ENCODE measurements around the gene BBS9.
"Not testable (repeated sequence)": the region's sequence is repeated elsewhere in the genome, so short reads cannot be mapped to it uniquely, and the experiment has no call there.

Gene BBS9

DNA sequence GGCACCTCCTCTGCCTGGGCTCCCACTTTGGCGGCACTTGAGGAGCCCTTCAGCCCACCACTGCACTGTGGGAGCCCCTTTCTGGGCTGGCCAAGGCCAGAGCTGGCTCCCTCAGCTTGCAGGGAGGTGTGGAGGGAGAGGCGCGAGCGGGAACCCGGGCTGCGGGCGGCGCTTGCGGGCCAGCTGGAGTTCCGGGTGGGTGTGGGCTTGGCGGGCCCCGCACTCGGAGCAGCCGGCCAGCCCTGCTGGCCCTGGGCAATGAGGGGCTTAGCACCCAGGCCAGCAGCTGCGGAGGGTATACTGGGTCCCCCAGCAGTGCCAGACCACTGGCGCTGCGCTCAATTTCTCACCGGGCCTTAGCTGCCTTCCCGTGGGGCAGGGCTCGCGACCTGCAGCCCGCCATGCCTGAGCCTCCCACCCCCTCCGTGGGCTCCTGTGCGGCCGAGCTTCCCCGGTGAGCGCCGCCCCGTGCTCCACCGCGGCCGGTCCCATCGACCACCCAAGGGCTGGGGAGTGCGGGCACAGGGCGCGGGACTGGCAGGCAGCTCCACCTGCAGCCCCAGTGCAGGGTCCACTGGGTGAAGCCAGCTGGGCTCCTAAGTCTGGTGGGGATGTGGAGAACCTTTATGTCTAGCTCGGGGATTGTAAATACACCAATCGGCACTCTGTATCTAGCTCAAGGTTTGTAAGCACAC lies 89.6 kb downstream of the BBS9 start:
- not testable (repeated sequence) for H3K4me1 Mint-ChIP-seq; H3K27me3 Mint-ChIP-seq; H3K4me3 Mint-ChIP-seq; H3K36me3 Mint-ChIP-seq (ENCODE audit: insufficient read depth); H3K27ac Mint-ChIP-seq (ENCODE audit: low read depth); H3K9me3 Mint-ChIP-seq; DNase-seq (ENCODE audit: low spot score in 2 of 2); ATAC-seq (replicated peaks; ENCODE audit: extremely low read depth, poor library complexity, severe bottlenecking)

DNA sequence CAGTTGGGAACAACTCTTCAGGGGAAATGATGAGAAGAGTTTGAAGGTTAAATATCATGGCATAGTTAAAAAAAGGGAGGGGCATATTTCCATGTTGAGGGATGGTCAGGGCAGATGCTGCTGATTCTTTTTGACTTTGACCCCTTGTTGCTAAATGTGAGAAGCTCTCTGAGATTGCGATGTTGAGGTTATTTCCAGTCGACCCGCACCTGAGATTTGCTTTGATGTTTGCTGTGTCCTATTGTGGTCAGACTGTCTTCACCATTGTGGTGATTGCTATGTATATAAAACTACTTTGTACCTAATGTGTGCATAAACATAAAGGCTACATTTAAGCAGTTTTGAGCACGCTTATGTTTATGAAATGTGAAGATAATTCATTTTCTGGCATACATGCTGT lies 90.9 kb downstream of the BBS9 start:
- Mint-ChIP-seq H3K27me3 (no peaks in the 10 kb centered on the region), H3K4me1 (peaks cover 4% of the 10 kb centered on the region), H3K9me3 (no peaks in the 10 kb centered on the region), H3K27ac (ENCODE audit: low read depth) (no peak overlapping the region), H3K4me3 (no peak overlapping the region), H3K36me3 (ENCODE audit: insufficient read depth) (peaks cover 2% of the 10 kb centered on the region)
- DNase-seq (ENCODE audit: low spot score in 2 of 2), result no peak
- ATAC-seq (replicated peaks; ENCODE audit: extremely low read depth, poor library complexity, severe bottlenecking), result no peak

DNA sequence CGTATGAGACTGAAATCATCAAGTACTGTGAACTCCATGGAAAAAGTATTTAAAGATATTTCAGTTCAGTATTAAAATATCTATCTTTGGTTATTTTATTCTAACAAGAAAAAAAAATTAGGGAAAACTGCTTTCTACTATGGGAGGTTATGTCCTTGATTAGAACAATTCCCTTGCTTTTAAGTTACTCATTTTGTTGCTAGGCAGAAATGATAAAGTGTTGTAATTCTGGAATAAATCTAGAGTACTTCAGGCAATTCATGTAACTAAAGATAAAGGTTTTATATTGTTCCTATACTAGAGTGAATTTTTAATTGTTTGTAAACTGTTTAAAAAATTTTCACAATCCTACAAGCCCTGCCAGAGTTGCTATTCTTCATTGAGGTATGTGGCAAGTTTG lies 92.0 kb downstream of the BBS9 start:
- ATAC-seq (replicated peaks; ENCODE audit: extremely low read depth, poor library complexity, severe bottlenecking) (no peak), DNase-seq (ENCODE audit: low spot score in 2 of 2) (no peak)
- no peaks in the 10 kb centered on the region for H3K27me3 Mint-ChIP-seq
- H3K4me3 Mint-ChIP-seq, result no peak overlapping the region
- H3K4me1 Mint-ChIP-seq, result no peaks in the 10 kb centered on the region
- no peak overlapping the region for H3K27ac Mint-ChIP-seq (ENCODE audit: low read depth)
- H3K9me3 Mint-ChIP-seq, result no peaks in the 10 kb centered on the region
- H3K36me3 Mint-ChIP-seq (ENCODE audit: insufficient read depth), result peaks cover 2% of the 10 kb centered on the region

DNA sequence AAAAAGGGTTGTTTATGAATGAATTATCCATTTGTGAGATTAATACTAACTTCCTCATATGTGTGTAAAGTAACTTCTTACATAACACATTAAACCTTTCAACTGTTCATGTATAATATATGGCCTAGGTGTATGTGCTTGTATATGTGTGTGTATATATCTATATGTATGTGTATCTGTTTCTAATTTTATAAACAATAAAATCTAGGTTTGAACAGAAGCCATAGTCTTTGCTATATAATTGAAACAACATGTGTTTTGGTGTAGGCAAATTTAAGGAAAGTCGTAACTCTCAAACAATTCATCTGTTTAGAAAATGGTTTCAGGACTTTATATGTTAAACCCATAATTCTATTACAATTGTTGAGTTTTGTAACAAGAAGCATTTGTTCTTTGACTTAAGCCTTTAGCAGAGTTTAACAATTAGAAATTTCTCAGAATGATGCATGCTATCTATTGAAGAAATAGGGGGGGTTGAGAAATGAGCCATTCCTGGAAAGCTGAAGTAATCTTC lies 103.3 kb downstream of the BBS9 start:
- H3K36me3 Mint-ChIP-seq (ENCODE audit: insufficient read depth), result no peaks in the 10 kb centered on the region
- ATAC-seq (replicated peaks; ENCODE audit: extremely low read depth, poor library complexity, severe bottlenecking) (no peak), DNase-seq (ENCODE audit: low spot score in 2 of 2) (no peak)
- H3K4me3 Mint-ChIP-seq, result no peak overlapping the region
- H3K9me3 Mint-ChIP-seq, result no peaks in the 10 kb centered on the region
- H3K27ac Mint-ChIP-seq (ENCODE audit: low read depth), result no peak overlapping the region
- no peaks in the 10 kb centered on the region for H3K4me1 Mint-ChIP-seq
- no peaks in the 10 kb centered on the region for H3K27me3 Mint-ChIP-seq

DNA sequence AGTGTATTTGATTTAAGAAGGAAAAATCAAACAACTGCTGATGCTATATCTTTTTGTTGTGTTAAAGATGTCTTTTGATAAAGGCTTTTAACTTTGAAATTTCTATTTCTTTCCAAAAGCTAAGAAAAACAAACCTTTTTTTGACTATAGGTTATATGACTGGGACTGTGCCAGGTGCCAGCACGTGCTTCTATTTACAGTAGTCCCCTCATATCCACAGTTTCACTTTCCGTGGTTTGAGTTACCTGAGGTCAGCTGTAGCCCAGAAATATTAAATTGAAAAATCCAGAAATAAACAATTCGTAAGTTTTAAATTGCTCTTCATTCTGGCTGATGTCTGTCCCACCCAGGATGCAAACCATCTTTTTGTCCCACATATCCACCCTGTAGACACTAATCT lies 104.3 kb downstream of the BBS9 start:
- no peak overlapping the region for H3K27ac Mint-ChIP-seq (ENCODE audit: low read depth)
- H3K9me3 Mint-ChIP-seq, result no peaks in the 10 kb centered on the region
- no peak for ATAC-seq (replicated peaks; ENCODE audit: extremely low read depth, poor library complexity, severe bottlenecking)
- H3K27me3 Mint-ChIP-seq, result no peaks in the 10 kb centered on the region
- no peaks in the 10 kb centered on the region for H3K36me3 Mint-ChIP-seq (ENCODE audit: insufficient read depth)
- no peak for DNase-seq (ENCODE audit: low spot score in 2 of 2)
- H3K4me1 Mint-ChIP-seq, result no peaks in the 10 kb centered on the region
- no peak overlapping the region for H3K4me3 Mint-ChIP-seq

DNA sequence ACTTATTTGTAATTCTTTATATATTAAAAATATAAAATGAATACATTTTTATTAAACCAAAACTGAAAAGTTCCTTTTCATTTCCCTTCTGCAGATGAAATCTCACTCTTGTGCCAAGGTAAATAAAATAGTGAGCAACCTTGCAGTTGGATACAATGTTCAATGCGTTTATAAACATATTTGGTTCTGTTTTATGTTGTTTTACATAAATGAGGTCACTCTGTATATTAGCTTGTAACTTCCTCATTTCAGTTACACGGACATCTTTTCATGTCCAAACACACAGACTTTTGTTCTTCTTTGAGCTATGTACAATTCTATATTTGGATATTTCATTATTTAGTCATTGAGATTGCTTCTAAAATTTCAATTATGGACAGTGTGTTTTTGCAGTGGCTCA lies 107.7 kb downstream of the BBS9 start:
- H3K4me3 Mint-ChIP-seq, result no peak overlapping the region
- H3K27ac Mint-ChIP-seq (ENCODE audit: low read depth), result no peak overlapping the region
- no peak for ATAC-seq (replicated peaks; ENCODE audit: extremely low read depth, poor library complexity, severe bottlenecking)

DNA sequence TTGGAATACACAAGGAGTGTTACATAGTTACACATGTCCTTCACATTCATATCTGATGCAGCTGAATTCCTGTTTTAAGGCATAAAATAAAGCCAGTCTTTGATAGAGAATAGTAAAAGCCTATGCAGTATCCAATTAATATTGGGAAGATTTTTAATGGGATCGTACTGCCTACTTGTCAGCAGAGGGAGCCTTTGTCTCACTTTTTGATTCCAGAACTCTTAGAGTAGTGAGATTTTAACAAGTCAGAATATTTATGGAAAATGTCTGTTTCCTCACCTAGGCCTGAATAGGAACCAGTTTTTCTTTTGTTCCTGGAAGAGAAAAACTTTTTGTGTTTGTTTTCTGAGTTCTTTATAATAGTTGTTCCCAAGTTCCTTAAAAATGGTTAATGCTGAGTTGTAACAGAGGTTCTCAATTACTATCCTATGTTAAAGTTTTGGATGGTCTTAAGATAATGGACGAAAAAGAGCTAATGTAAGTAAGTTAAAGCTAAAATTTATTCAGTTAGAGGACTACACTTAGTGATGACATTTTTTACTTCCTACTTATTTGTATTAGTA lies 114.0 kb downstream of the BBS9 start:
- H3K4me1 Mint-ChIP-seq, result no peaks in the 10 kb centered on the region
- peaks cover 1% of the 10 kb centered on the region for H3K36me3 Mint-ChIP-seq (ENCODE audit: insufficient read depth)
- no peak overlapping the region for H3K27ac Mint-ChIP-seq (ENCODE audit: low read depth)
- no peak for DNase-seq (ENCODE audit: low spot score in 2 of 2)
- ATAC-seq (replicated peaks; ENCODE audit: extremely low read depth, poor library complexity, severe bottlenecking), result no peak
- H3K4me3 Mint-ChIP-seq, result no peak overlapping the region
- H3K9me3 Mint-ChIP-seq, result no peaks in the 10 kb centered on the region
- no peaks in the 10 kb centered on the region for H3K27me3 Mint-ChIP-seq

More for the DNA sequence above, 107.7 kb downstream of the BBS9 start:
- Mint-ChIP-seq H3K9me3 (no peaks in the 10 kb centered on the region), H3K4me1 (no peaks in the 10 kb centered on the region), H3K36me3 (ENCODE audit: insufficient read depth) (peaks cover 1% of the 10 kb centered on the region), H3K27me3 (no peaks in the 10 kb centered on the region)
- no peak for DNase-seq (ENCODE audit: low spot score in 2 of 2)

DNA sequence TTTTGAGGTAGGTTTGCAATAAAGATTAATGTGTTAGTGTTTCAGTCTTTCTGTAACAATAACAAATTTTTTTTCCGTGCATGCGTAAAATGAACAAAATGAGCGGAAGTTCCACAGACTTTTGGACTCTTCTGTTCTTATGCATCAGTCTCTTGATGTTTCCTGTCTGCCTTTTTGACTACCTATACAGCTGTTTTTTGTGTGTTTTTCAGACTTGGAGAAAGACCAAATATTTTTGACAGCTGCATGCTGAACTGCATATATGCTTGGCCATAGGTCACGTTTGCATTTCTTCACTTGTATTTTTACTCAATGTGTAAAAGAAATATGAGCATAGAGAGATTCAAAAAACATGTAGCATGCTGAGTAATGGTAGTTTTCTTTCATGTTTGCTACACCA lies 119.3 kb downstream of the BBS9 start:
- H3K27me3 Mint-ChIP-seq, result no peaks in the 10 kb centered on the region
- H3K27ac Mint-ChIP-seq (ENCODE audit: low read depth), result no peak overlapping the region
- H3K4me1 Mint-ChIP-seq, result no peaks in the 10 kb centered on the region
- DNase-seq (ENCODE audit: low spot score in 2 of 2) (no peak), ATAC-seq (replicated peaks; ENCODE audit: extremely low read depth, poor library complexity, severe bottlenecking) (no peak)
- no peak overlapping the region for H3K4me3 Mint-ChIP-seq
- H3K36me3 Mint-ChIP-seq (ENCODE audit: insufficient read depth), result no peaks in the 10 kb centered on the region
- H3K9me3 Mint-ChIP-seq, result no peaks in the 10 kb centered on the region

DNA sequence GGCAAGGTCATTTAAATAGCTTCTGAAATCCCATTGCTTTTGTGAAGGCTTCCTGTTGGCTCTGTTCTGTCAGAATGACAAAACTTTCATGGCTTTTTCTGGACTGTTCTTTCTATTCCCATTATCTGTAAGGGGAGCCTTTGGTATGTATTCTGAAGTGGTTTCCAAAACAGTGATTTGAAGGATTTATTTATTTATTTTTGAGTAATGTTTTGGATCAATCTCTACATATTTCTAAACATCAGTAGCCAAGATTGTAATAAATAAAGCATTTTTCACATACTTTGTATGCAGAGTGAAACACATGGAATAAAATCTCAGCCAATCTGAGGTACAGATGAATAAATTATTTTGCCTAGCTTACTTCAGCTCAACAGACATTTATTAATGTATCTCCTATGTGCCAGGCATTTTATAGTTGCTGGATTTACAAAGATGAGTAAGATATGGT lies 121.1 kb downstream of the BBS9 start:
- Mint-ChIP-seq H3K27ac (ENCODE audit: low read depth) (no peak overlapping the region), H3K36me3 (ENCODE audit: insufficient read depth) (peaks cover 1% of the 10 kb centered on the region)
- no peak for ATAC-seq (replicated peaks; ENCODE audit: extremely low read depth, poor library complexity, severe bottlenecking)

DNA sequence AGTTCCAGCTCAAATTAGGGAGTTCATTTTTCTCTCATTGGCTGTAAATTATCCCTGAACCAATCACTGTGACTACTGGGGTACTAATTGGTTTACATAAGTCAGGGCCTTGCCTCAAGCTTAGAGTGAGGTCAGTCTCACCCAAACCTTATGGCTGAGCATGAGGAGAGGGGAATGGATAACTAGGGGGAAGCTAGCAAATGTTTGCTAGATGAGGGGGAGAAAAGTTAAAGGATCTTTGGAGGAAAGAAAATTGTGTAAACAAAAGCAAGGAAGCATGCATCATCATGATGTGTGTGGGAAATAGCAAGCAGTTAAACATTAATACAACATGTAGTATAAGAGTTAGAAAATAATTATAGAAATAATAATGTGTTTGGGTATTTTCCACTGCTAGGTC lies 121.9 kb downstream of the BBS9 start:
- H3K36me3 Mint-ChIP-seq (ENCODE audit: insufficient read depth), result peaks cover 1% of the 10 kb centered on the region
- H3K27me3 Mint-ChIP-seq, result no peaks in the 10 kb centered on the region
- no peak overlapping the region for H3K4me3 Mint-ChIP-seq
- no peaks in the 10 kb centered on the region for H3K4me1 Mint-ChIP-seq
- no peak overlapping the region for H3K27ac Mint-ChIP-seq (ENCODE audit: low read depth)
- DNase-seq (ENCODE audit: low spot score in 2 of 2) (no peak), ATAC-seq (replicated peaks; ENCODE audit: extremely low read depth, poor library complexity, severe bottlenecking) (no peak)
- H3K9me3 Mint-ChIP-seq, result no peaks in the 10 kb centered on the region

More for the DNA sequence above, 121.1 kb downstream of the BBS9 start:
- H3K27me3 Mint-ChIP-seq, result no peaks in the 10 kb centered on the region
- H3K9me3 Mint-ChIP-seq, result no peaks in the 10 kb centered on the region
- no peaks in the 10 kb centered on the region for H3K4me1 Mint-ChIP-seq
- DNase-seq (ENCODE audit: low spot score in 2 of 2), result no peak
- H3K4me3 Mint-ChIP-seq, result no peak overlapping the region

DNA sequence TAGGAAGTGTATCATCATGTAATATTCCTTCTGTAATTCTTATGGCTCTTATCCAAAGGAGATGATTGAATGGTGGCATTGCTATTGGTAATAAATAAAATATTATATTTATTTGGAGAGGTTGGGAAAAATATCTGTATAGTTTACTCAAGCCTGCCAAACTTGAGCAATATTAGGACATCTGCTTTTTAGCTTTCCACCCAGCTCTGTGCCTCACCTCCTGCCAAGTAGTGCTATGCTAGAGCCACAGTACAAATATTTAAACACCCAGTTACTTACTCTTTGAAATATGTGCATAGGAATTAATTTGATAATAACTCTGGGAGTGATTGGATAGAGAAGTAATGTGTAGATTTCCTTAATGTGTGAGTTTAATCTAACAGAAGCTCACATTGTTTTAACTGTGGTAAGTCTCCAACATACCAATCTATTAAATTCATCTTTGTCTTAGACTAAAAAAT lies 129.2 kb downstream of the BBS9 start:
- Mint-ChIP-seq H3K27me3 (no peaks in the 10 kb centered on the region), H3K36me3 (ENCODE audit: insufficient read depth) (peaks cover 3% of the 10 kb centered on the region), H3K4me3 (no peak overlapping the region), H3K27ac (ENCODE audit: low read depth) (no peak overlapping the region), H3K9me3 (no peaks in the 10 kb centered on the region), H3K4me1 (peaks cover 19% of the 10 kb centered on the region)
- ATAC-seq (replicated peaks; ENCODE audit: extremely low read depth, poor library complexity, severe bottlenecking) (no peak), DNase-seq (ENCODE audit: low spot score in 2 of 2) (no peak)

DNA sequence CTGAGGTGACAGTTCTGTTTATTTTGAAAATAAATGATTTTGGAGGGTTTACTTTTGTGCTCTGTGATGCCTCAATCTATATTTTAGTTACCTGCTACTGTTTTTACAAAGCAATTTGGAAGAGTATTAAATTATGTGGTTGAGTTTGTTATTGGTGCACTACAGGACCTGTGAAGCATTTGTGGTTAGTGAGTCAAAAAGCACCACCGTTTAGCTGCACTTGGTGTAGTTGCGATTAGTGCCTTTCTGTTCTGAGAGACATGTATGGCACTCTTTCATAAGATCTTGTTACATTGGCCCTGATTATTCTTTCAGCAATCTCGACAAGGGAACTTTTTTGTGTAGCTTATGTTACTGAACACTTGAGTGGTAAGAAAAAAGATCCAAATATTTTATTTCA lies 132.2 kb downstream of the BBS9 start:
- H3K36me3 Mint-ChIP-seq (ENCODE audit: insufficient read depth), result peaks cover 2% of the 10 kb centered on the region

DNA sequence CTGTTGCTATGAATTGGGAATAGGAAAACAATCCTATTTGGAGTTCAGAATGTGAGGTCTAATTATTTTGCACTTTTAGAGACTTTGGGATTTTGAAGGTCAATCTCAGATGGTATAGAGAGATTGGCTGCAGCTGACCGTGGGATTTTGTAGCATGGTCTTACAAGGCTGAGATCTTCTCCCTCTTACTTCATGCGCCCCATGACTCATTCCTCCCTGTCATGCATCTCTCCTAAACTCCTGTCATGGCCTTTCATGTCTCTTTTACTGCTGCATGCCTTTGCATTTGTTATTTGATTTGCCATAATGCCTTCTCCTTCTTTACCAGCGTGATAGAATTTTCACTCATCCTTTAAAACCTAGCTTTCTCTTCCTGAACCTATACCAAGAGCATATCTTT lies 133.1 kb downstream of the BBS9 start:
- Mint-ChIP-seq H3K27ac (ENCODE audit: low read depth) (no peak overlapping the region), H3K9me3 (no peaks in the 10 kb centered on the region), H3K4me3 (no peak overlapping the region), H3K4me1 (peaks cover 19% of the 10 kb centered on the region), H3K36me3 (ENCODE audit: insufficient read depth) (peaks cover 4% of the 10 kb centered on the region), H3K27me3 (no peaks in the 10 kb centered on the region)
- no peak for ATAC-seq (replicated peaks; ENCODE audit: extremely low read depth, poor library complexity, severe bottlenecking)
- no peak for DNase-seq (ENCODE audit: low spot score in 2 of 2)

More for the DNA sequence above, 132.2 kb downstream of the BBS9 start:
- ATAC-seq (replicated peaks; ENCODE audit: extremely low read depth, poor library complexity, severe bottlenecking) (no peak), DNase-seq (ENCODE audit: low spot score in 2 of 2) (no peak)
- Mint-ChIP-seq H3K4me1 (peaks cover 19% of the 10 kb centered on the region), H3K4me3 (no peak overlapping the region), H3K27me3 (no peaks in the 10 kb centered on the region), H3K9me3 (no peaks in the 10 kb centered on the region), H3K27ac (ENCODE audit: low read depth) (peak overlapping the region; percentile 30)
